GM23338 (cell line): ENCODE measurements around the gene SEC14L6. TPM values are rescaled to one million over a fixed set of nuclear protein-coding genes. Genes with fewer than 3 reads are reported as not detected.

Experiments
- ATAC-seq: fragments of 200-7000 bp; cut with Tn5 transposase; 3 replicates; pipeline ENCODE4 v1.9.1; 2020
- DNase-seq: peaks from one replicate; pipeline ENCODE4 v3.0.0-alpha.2; 2015; ENCODE audit warnings: low spot score
- H2AFZ ChIP-seq: fragments of 200-600 bp; sonication (generic); 2 replicates; pipeline ENCODE4 v1.8.0; 2016; ENCODE audit warnings: antibody characterized with exemption, mild to moderate bottlenecking, moderate library complexity
- H3F3A ChIP-seq: fragments of 200-600 bp; sonication (generic); replicated peaks from 2 replicates; pipeline ENCODE4 v1.8.0; 2017; ENCODE audit warnings: antibody characterized with exemption, mixed run types, low read depth
- H3K27ac ChIP-seq: fragments of 200-600 bp; sonication (generic); 2 replicates; pipeline ENCODE4 v1.6.1; 2016; ENCODE audit warnings: low read depth
- H3K27me3 ChIP-seq: fragments of 200-600 bp; sonication (generic); 2 replicates; pipeline ENCODE4 v1.8.0; 2016; ENCODE audit warnings: mild to moderate bottlenecking, mixed run types, moderate library complexity; ENCODE audit not compliant: insufficient read depth
- H3K36me3 ChIP-seq: fragments of 200-600 bp; sonication (generic); 2 replicates; pipeline ENCODE4 v1.8.0; 2016; ENCODE audit warnings: mild to moderate bottlenecking; ENCODE audit not compliant: insufficient read depth
- H3K4me1 ChIP-seq: fragments of 200-600 bp; sonication (generic); 2 replicates; pipeline ENCODE4 v1.8.0; 2016; ENCODE audit warnings: mild to moderate bottlenecking, moderate library complexity; ENCODE audit not compliant: insufficient read depth
- H3K4me2 ChIP-seq: fragments of 200-600 bp; sonication (generic); 2 replicates; pipeline ENCODE4 v1.7.1; 2017; ENCODE audit warnings: mixed run types
- H3K4me3 ChIP-seq: fragments of 200-600 bp; sonication (generic); 2 replicates; pipeline ENCODE4 v1.6.1; 2016; ENCODE audit warnings: mixed run types
- H3K79me2 ChIP-seq: fragments of 200-600 bp; sonication (generic); replicated peaks from 2 replicates; pipeline ENCODE4 v1.8.0; 2017; ENCODE audit warnings: mild to moderate bottlenecking; ENCODE audit not compliant: insufficient read depth
- H3K9me2 ChIP-seq: fragments of 200-600 bp; sonication (generic); 2 replicates; pipeline ENCODE4 v1.8.0; 2017; ENCODE audit not compliant: insufficient read depth
- H4K20me1 ChIP-seq: fragments of 200-600 bp; sonication (generic); replicated peaks from 2 replicates; pipeline ENCODE4 v1.8.0; 2017; ENCODE audit warnings: mild to moderate bottlenecking; ENCODE audit not compliant: insufficient read depth
- H3K27ac Mint-ChIP-seq: 2 replicates; pipeline ENCODE4 v1.8.0; 2020; ENCODE audit warnings: inconsistent platforms, mild to moderate bottlenecking, moderate library complexity, mixed read lengths
- H3K27me3 Mint-ChIP-seq: 3 replicates; pipeline ENCODE4 v1.8.0; 2022; ENCODE audit warnings: low read depth, mild to moderate bottlenecking, moderate library complexity, mixed read lengths, inconsistent platforms; ENCODE audit not compliant: insufficient read depth, poor library complexity
- H3K36me3 Mint-ChIP-seq: 3 replicates; pipeline ENCODE4 v1.8.0; 2021; ENCODE audit warnings: low read depth, mild to moderate bottlenecking, inconsistent platforms, moderate library complexity, mixed read lengths
- H3K4me1 Mint-ChIP-seq: 3 replicates; pipeline ENCODE4 v1.8.0; 2020; ENCODE audit warnings: mild to moderate bottlenecking, inconsistent platforms, mixed read lengths
- H3K4me3 Mint-ChIP-seq: 3 replicates; pipeline ENCODE4 v1.8.0; 2021; ENCODE audit warnings: moderate library complexity, mild to moderate bottlenecking, inconsistent platforms, mixed read lengths
- H3K9me3 Mint-ChIP-seq: 3 replicates; pipeline ENCODE4 v1.8.0; 2020; ENCODE audit warnings: moderate library complexity, mild to moderate bottlenecking, inconsistent platforms, mixed read lengths
- CREB1 ChIP-seq: fragments of 250-450 bp; sonication (Bioruptor Pico); IDR thresholded peaks from 2 replicates; pipeline ENCODE4 v1.5.0; 2020; ENCODE audit warnings: low read depth, mild to moderate bottlenecking, moderate library complexity
- CTCF ChIP-seq, 2 experiments: fragments of 200-600 bp in 1 of 2; sonication (generic) in 1 of 2; conservative IDR thresholded peaks; 2 replicates each; pipeline versions ENCODE4 v1.5.1 to v1.6.1; 2016 to 2017; ENCODE audit warnings: antibody characterized with exemption in 2 of 2, low read depth in 2 of 2, mild to moderate bottlenecking in 2 of 2, moderate library complexity in 1 of 2
- ETS1 ChIP-seq: IDR thresholded peaks from 2 replicates; pipeline ENCODE4 v1.6.1; 2016; ENCODE audit warnings: antibody characterized with exemption
- EZH2 ChIP-seq: fragments of 200-600 bp; sonication (generic); IDR thresholded peaks from one replicate; pipeline ENCODE4 v1.8.0; 2017; ENCODE audit warnings: antibody characterized with exemption, mild to moderate bottlenecking, low read depth; ENCODE audit not compliant: unreplicated experiment
- EZH2phosphoT487 ChIP-seq: fragments of 200-600 bp; sonication (generic); IDR thresholded peaks from one replicate; pipeline ENCODE4 v1.8.1; 2018; ENCODE audit warnings: antibody characterized with exemption; ENCODE audit not compliant: unreplicated experiment
- JUNB ChIP-seq: IDR thresholded peaks from one replicate; pipeline ENCODE4 v1.6.1; 2016; ENCODE audit warnings: antibody characterized with exemption; ENCODE audit not compliant: unreplicated experiment
- NANOG ChIP-seq: IDR thresholded peaks from 2 replicates; pipeline ENCODE4 v1.6.1; 2016; ENCODE audit warnings: antibody characterized with exemption, borderline replicate concordance
- POLR2AphosphoS5 ChIP-seq: IDR thresholded peaks from 2 replicates; pipeline ENCODE4 v1.6.1; 2016; ENCODE audit warnings: antibody characterized with exemption, low read depth
- REST ChIP-seq: IDR thresholded peaks from one replicate; pipeline ENCODE4 v1.6.1; 2018; ENCODE audit warnings: antibody characterized with exemption; ENCODE audit not compliant: unreplicated experiment
- STAT1 ChIP-seq: IDR thresholded peaks from one replicate; pipeline ENCODE4 v1.6.1; 2016; ENCODE audit warnings: antibody characterized with exemption; ENCODE audit not compliant: unreplicated experiment
- ZNF114 ChIP-seq: fragments of 250-450 bp; sonication (Bioruptor Pico); IDR thresholded peaks from 2 replicates; pipeline ENCODE4 v1.5.0; 2020; ENCODE audit warnings: mild to moderate bottlenecking, moderate library complexity
- ZNF331 ChIP-seq: fragments of 250-450 bp; sonication (Bioruptor Pico); IDR thresholded peaks from 2 replicates; pipeline ENCODE4 v1.5.0; 2020; ENCODE audit warnings: low read depth, mild to moderate bottlenecking, moderate library complexity
- ZNF462 ChIP-seq: fragments of 250-450 bp; sonication (Bioruptor Pico); IDR thresholded peaks from 2 replicates; pipeline ENCODE4 v1.5.0; 2020; ENCODE audit warnings: mild to moderate bottlenecking, moderate library complexity
- polyA plus RNA-seq: library from polyadenylated mRNA; unstranded; fragments of >200 nt; fragmentation: Nextera tagmentation; extraction: Ambion mirVana; gene quantifications from 2 replicates; pipeline ENCODE4 v1.2.1, GENCODE V29; 2016
- total RNA-seq: library from RNA; depleted of rRNA; stranded (reverse); fragments of >200 nt; shearing (Covaris generic); gene quantifications from 2 replicates; pipeline ENCODE4 v1.2.3, GENCODE V29; 2014

Gene SEC14L6
- total and polyA plus RNA-seq, 2 experiments from 2014 or later = 0.84 to 2.1 TPM

GRCh38 chr22:30580896-30581295 lies 34.4 kb upstream of the SEC14L6 start:
- H3K4me1 Mint-ChIP-seq = no peaks in the 10 kb centered on the region; the same call in 2 of the 3 replicates
- no peaks in the 10 kb centered on the region for H3K9me3 Mint-ChIP-seq
- Histone ChIP-seq H3K27ac (no peak overlapping the region), H3K9me2 (no peaks in the 10 kb centered on the region), H3K36me3 (peaks cover 23% of the 10 kb centered on the region), H4K20me1 (no peaks in the 10 kb centered on the region; the same call in 1 of the 2 replicates), H3K27me3 (no peaks in the 10 kb centered on the region), H3K4me1 (no peaks in the 10 kb centered on the region), H2AFZ (no peak overlapping the region), H3F3A (no peaks in the 10 kb centered on the region; the same call in 1 of the 2 replicates), H3K79me2 (no peaks in the 10 kb centered on the region), H3K4me2 (no peak overlapping the region), H3K4me3 (no peak overlapping the region)
- no peak overlapping the region for H3K4me3 Mint-ChIP-seq
- TF ChIP-seq EZH2phosphoT487 = no peak
- no peak for TF ChIP-seq CREB1 (CRISPR knock-in tag)
- no peak for TF ChIP-seq NANOG
- no peak for TF ChIP-seq ZNF114
- TF ChIP-seq POLR2AphosphoS5 = no peak
- TF ChIP-seq STAT1 = no peak
- TF ChIP-seq CTCF (conservative IDR thresholded peaks at IDR 0.05; ENCODE audit: low read depth in 2 of 2) = no peak
- no peak for TF ChIP-seq ZNF462 (CRISPR knock-in tag)
- TF ChIP-seq JUNB = no peak
- TF ChIP-seq REST = no peak
- TF ChIP-seq EZH2 = no peak
- no peak for TF ChIP-seq ZNF331 (CRISPR knock-in tag)
- no peak for TF ChIP-seq ETS1
- no peak overlapping the region for H3K27ac Mint-ChIP-seq
- ATAC-seq (no peak), DNase-seq (no peak)
- H3K36me3 Mint-ChIP-seq = peaks cover 94% of the 10 kb centered on the region
- peaks cover 10% of the 10 kb centered on the region for H3K27me3 Mint-ChIP-seq
